Keratinocyte (primary cell): ENCODE results near the gene TMEM270.

Experiments used
- CTCF ChIP-seq, 3 experiments: IDR thresholded peaks in 1 of 3; conservative IDR thresholded peaks in 1 of 3; optimal IDR thresholded peaks in 1 of 3; 2 replicates in 2 of 3; 3 replicates in 1 of 3; pipeline versions ENCODE3 to v1.5.1; 2011; ENCODE audit warnings: low read length in 3 of 3, mild to moderate bottlenecking in 3 of 3, moderate library complexity in 2 of 3, control low read depth in 1 of 3, inconsistent platforms in 1 of 3; ENCODE audit not compliant: insufficient read depth in 2 of 3; ENCODE audit errors: extremely low read depth in 1 of 3
- EZH2 ChIP-seq: IDR thresholded peaks from one replicate; pipeline ENCODE4 v1.6.1; 2012; ENCODE audit warnings: inconsistent platforms, mild to moderate bottlenecking, low read length, moderate library complexity

DNA sequence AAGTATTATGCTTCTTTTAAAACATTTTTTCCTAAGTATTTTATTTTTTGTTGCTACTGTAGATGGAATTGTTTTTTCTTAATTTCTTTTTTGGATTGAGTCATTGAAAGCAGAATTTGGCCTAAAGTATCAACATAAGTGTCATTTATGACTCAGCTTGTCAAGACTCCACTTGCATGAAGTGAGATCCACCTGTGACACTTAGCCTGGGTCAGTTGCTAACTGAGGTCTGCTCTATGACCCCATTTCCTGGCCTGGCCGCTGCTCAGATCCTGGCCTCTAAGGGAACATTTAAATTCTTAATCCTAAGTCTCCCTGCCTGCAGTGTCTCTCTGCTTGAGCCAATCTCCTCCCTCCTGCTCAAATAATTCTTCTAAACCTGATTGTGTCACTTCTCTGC is 35.5 kb downstream of the TMEM270 start:
- TF ChIP-seq CTCF (optimal IDR thresholded peaks at IDR 0.05 in 1 of 3, IDR thresholded peaks at IDR 0.05 in 1 of 3, conservative IDR thresholded peaks at IDR 0.05 in 1 of 3; ENCODE audit: extremely low read depth in 1 of 3, insufficient read depth in 2 of 3, low read length in 3 of 3) (no peak), EZH2 (no peak)
